Uterus (tissue), 2 donors: Measurements from ENCODE around the gene USB1.

Source experiments
- CTCF ChIP-seq, 4 experiments: fragments of 200-600 bp in 2 of 4; fragments of 450-650 bp in 2 of 4; sonication (generic) in 2 of 4; IDR thresholded peaks; one replicate each; pipeline ENCODE4 v1.5.1; 2016 to 2019; ENCODE audit warnings: antibody characterized with exemption in 4 of 4, mild to moderate bottlenecking in 2 of 4, moderate library complexity in 1 of 4
- POLR2A ChIP-seq, 2 donors: fragments of 450-650 bp; IDR thresholded peaks; one replicate each; pipeline ENCODE4 v1.6.1; 2016; ENCODE audit warnings: antibody characterized with exemption in 2 of 2, mild to moderate bottlenecking in 1 of 2, moderate library complexity in 1 of 2

GRCh38 chr16:58021661-58022551, 20.7 kb downstream of the USB1 start:
- TF ChIP-seq CTCF (IDR thresholded peaks at IDR 0.05): no peak
- TF ChIP-seq POLR2A (IDR thresholded peaks at IDR 0.05): no peak
